Esophagus squamous epithelium (tissue), 4 donors: ENCODE measurements around the gene GAS7.

Experiments used
- POLR2A ChIP-seq, 4 donors: fragments of 450-650 bp; IDR thresholded peaks; one replicate each; pipeline ENCODE4 v1.6.1; 2017; ENCODE audit warnings: antibody characterized with exemption in 4 of 4, mild to moderate bottlenecking in 4 of 4, moderate library complexity in 3 of 4
- TF ChIP-seq, protein P1 (sequence below), 6 experiments: fragments of 450-650 bp in 4 of 6; fragments of 200-600 bp in 2 of 6; sonication (generic) in 2 of 6; IDR thresholded peaks; one replicate each; pipeline ENCODE4 v1.5.1; 2016 to 2019; ENCODE audit warnings: antibody characterized with exemption in 6 of 6, mild to moderate bottlenecking in 4 of 6, moderate library complexity in 4 of 6

DNA sequence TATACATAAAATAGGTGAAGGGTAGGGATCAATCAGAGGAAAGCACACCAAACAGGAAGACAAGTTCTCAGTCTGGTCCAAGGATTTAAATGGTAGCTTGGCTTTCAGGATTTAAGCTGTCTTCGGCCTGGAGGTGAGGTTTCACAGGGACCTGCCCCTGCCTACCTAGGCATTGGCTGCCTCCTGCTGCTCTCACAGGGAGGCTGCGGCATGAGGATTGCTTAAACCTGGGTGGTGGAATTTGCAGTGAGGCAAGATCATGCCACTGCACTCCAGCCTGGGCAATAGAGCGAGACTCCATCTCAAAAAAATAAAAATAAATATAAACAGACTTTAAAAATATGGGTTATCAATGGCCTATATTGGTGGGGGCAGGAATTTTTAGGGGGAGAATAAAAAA, 114.5 kb downstream of the GAS7 start:
- TF ChIP-seq, protein P1, sequence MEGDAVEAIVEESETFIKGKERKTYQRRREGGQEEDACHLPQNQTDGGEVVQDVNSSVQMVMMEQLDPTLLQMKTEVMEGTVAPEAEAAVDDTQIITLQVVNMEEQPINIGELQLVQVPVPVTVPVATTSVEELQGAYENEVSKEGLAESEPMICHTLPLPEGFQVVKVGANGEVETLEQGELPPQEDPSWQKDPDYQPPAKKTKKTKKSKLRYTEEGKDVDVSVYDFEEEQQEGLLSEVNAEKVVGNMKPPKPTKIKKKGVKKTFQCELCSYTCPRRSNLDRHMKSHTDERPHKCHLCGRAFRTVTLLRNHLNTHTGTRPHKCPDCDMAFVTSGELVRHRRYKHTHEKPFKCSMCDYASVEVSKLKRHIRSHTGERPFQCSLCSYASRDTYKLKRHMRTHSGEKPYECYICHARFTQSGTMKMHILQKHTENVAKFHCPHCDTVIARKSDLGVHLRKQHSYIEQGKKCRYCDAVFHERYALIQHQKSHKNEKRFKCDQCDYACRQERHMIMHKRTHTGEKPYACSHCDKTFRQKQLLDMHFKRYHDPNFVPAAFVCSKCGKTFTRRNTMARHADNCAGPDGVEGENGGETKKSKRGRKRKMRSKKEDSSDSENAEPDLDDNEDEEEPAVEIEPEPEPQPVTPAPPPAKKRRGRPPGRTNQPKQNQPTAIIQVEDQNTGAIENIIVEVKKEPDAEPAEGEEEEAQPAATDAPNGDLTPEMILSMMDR (IDR thresholded peaks at IDR 0.05), result no peak
- TF ChIP-seq POLR2A (IDR thresholded peaks at IDR 0.05), result no peak
